HCT116 (cell line): ENCODE measurements around the gene REPS1.

Experiments used
- EZH2 ChIP-seq: fragments of 200-600 bp; sonication (generic); IDR thresholded peaks from 2 replicates; pipeline ENCODE4 v1.6.1; 2017; ENCODE audit warnings: antibody characterized with exemption, mixed run types
- EZH2phosphoT487 ChIP-seq: fragments of 200-600 bp; IDR thresholded peaks from 2 replicates; pipeline ENCODE4 v1.6.1; 2018; ENCODE audit warnings: antibody characterized with exemption, borderline replicate concordance
- JUND ChIP-seq: IDR thresholded peaks from 2 replicates; pipeline ENCODE4 v1.6.1; 2012
- POLR2A ChIP-seq: IDR thresholded peaks from 2 replicates; pipeline ENCODE4 v1.7.0; 2011; ENCODE audit warnings: borderline replicate concordance; ENCODE audit not compliant: insufficient read depth, insufficient read length; ENCODE audit errors: extremely low read depth
- SRF ChIP-seq: IDR thresholded peaks from 2 replicates; pipeline ENCODE4 v1.6.1; 2012; ENCODE audit warnings: low read depth
- YY1 ChIP-seq: IDR thresholded peaks from 2 replicates; pipeline ENCODE4 v1.6.1; 2011; ENCODE audit warnings: low read length, low read depth, moderate library complexity, mild to moderate bottlenecking; ENCODE audit not compliant: insufficient replicate concordance; ENCODE audit errors: extremely low read depth
- TF ChIP-seq, protein P1 (sequence below), 3 experiments: fragments of 200-600 bp in 1 of 3; sonication (generic) in 1 of 3; IDR thresholded peaks in 2 of 3; conservative IDR thresholded peaks in 1 of 3; 2 replicates each; pipeline ENCODE4 v1.5.1; 2012 to 2017; ENCODE audit warnings: low read depth in 2 of 3, low read length in 2 of 3, antibody characterized with exemption in 1 of 3, borderline replicate concordance in 1 of 3, control low read depth in 1 of 3, mild to moderate bottlenecking in 1 of 3, mixed read lengths in 1 of 3, mixed run types in 1 of 3, moderate library complexity in 1 of 3; ENCODE audit not compliant: insufficient read depth in 1 of 3
- TF ChIP-seq, protein P2 (sequence below): IDR thresholded peaks from 2 replicates; pipeline ENCODE4 v1.6.1; 2012
- TF ChIP-seq, protein P3 (sequence below): IDR thresholded peaks from 2 replicates; pipeline ENCODE4 v1.6.1; 2012; ENCODE audit warnings: low read depth

DNA sequence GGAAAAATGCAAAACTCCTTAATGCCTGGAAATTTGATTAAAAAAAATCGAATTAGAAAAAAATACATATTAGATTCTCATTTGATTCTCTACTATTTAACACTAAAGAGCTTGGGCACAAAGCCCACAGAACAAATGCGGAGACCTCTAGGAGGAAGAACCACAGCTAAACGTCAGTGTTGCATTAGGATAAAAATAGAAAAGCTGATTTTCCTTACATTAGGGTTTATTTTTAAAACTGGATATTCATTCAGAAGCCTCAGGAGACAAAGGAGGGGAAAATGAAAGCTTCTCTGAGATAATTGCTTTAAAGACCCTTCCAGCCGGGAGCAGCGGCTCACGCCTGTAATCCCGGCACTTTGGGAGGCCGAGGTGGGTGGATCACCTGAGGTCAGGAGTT, 114.9 kb downstream of the REPS1 start:
- no peak for TF ChIP-seq SRF
- TF ChIP-seq, protein P1, sequence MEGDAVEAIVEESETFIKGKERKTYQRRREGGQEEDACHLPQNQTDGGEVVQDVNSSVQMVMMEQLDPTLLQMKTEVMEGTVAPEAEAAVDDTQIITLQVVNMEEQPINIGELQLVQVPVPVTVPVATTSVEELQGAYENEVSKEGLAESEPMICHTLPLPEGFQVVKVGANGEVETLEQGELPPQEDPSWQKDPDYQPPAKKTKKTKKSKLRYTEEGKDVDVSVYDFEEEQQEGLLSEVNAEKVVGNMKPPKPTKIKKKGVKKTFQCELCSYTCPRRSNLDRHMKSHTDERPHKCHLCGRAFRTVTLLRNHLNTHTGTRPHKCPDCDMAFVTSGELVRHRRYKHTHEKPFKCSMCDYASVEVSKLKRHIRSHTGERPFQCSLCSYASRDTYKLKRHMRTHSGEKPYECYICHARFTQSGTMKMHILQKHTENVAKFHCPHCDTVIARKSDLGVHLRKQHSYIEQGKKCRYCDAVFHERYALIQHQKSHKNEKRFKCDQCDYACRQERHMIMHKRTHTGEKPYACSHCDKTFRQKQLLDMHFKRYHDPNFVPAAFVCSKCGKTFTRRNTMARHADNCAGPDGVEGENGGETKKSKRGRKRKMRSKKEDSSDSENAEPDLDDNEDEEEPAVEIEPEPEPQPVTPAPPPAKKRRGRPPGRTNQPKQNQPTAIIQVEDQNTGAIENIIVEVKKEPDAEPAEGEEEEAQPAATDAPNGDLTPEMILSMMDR (IDR thresholded peaks at IDR 0.05 in 2 of 3, conservative IDR thresholded peaks at IDR 0.05 in 1 of 3; ENCODE audit: borderline replicate concordance in 1 of 3, insufficient read depth in 1 of 3, low read depth in 2 of 3, low read length in 2 of 3): no peak
- TF ChIP-seq POLR2A: no peak
- TF ChIP-seq EZH2phosphoT487: no peak
- no peak for TF ChIP-seq EZH2
- no peak for TF ChIP-seq JUND
- no peak for TF ChIP-seq YY1
- TF ChIP-seq, protein P2, sequence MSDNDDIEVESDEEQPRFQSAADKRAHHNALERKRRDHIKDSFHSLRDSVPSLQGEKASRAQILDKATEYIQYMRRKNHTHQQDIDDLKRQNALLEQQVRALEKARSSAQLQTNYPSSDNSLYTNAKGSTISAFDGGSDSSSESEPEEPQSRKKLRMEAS: no peak
- TF ChIP-seq, protein P3, sequence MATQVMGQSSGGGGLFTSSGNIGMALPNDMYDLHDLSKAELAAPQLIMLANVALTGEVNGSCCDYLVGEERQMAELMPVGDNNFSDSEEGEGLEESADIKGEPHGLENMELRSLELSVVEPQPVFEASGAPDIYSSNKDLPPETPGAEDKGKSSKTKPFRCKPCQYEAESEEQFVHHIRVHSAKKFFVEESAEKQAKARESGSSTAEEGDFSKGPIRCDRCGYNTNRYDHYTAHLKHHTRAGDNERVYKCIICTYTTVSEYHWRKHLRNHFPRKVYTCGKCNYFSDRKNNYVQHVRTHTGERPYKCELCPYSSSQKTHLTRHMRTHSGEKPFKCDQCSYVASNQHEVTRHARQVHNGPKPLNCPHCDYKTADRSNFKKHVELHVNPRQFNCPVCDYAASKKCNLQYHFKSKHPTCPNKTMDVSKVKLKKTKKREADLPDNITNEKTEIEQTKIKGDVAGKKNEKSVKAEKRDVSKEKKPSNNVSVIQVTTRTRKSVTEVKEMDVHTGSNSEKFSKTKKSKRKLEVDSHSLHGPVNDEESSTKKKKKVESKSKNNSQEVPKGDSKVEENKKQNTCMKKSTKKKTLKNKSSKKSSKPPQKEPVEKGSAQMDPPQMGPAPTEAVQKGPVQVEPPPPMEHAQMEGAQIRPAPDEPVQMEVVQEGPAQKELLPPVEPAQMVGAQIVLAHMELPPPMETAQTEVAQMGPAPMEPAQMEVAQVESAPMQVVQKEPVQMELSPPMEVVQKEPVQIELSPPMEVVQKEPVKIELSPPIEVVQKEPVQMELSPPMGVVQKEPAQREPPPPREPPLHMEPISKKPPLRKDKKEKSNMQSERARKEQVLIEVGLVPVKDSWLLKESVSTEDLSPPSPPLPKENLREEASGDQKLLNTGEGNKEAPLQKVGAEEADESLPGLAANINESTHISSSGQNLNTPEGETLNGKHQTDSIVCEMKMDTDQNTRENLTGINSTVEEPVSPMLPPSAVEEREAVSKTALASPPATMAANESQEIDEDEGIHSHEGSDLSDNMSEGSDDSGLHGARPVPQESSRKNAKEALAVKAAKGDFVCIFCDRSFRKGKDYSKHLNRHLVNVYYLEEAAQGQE: no peak
